GM21367 (cell line): ENCODE data around the gene RRAGB.
"Not testable (repeated sequence)": the region's sequence is repeated elsewhere in the genome, so short reads cannot be mapped to it uniquely, and the experiment has no call there.

ENCODE experiments used
- ATAC-seq: cut with Tn5 transposase; IDR thresholded peaks from one replicate; pipeline ENCODE4 v1.9.1; 2021; ENCODE audit not compliant: unreplicated experiment

The RRAGB gene

GRCh38 chrX:55767100-55767499 is 49.6 kb downstream of the RRAGB start:
- ATAC-seq: no peak

- ATAC-seq: not testable (repeated sequence)
These were observed 56.9 kb downstream of the RRAGB start for GRCh38 chrX:55774419-55774818.

- no peak for ATAC-seq
These were observed 60.0 kb downstream of the RRAGB start for GRCh38 chrX:55777596-55777995.

GRCh38 chrX:55778322-55778721 is 60.8 kb downstream of the RRAGB start:
- ATAC-seq: no peak

- ATAC-seq: no peak
These were observed 66.2 kb downstream of the RRAGB start for GRCh38 chrX:55783723-55784122.

GRCh38 chrX:55787063-55787462 is 69.5 kb downstream of the RRAGB start:
- ATAC-seq: no peak

GRCh38 chrX:55787727-55788126 is 70.2 kb downstream of the RRAGB start:
- no peak for ATAC-seq

- ATAC-seq: peak; percentile 90
These were observed 76.9 kb downstream of the RRAGB start for GRCh38 chrX:55794405-55794804.

GRCh38 chrX:55796496-55796895 is 78.9 kb downstream of the RRAGB start:
- ATAC-seq: no peak

- no peak for ATAC-seq
These were observed 84.3 kb downstream of the RRAGB start for GRCh38 chrX:55801811-55802210.
